Liver (tissue), 9 donors: ENCODE measurements around the gene PRPF6. TPM values are rescaled to one million over a fixed set of nuclear protein-coding genes. Genes with fewer than 3 reads are reported as not detected.

Experiments
- DNase-seq: peaks from one replicate; pipeline ENCODE4 v3.0.0-alpha.2; 2017; ENCODE audit warnings: low spot score
- H3K27ac ChIP-seq, 2 donors: one replicate each; pipeline ENCODE4 v1.7.0; 2013; ENCODE audit warnings: inconsistent platforms in 2 of 2, low read length in 2 of 2, control low read depth in 1 of 2, low read depth in 1 of 2, mild to moderate bottlenecking in 1 of 2
- H3K27me3 ChIP-seq, 4 donors: one replicate each; pipeline versions ENCODE4 v1.6.1 to v1.7.0; 2013; ENCODE audit warnings: low read length in 3 of 4, inconsistent platforms in 1 of 4, mild to moderate bottlenecking in 1 of 4, moderate library complexity in 1 of 4; ENCODE audit not compliant: control insufficient read depth in 4 of 4, insufficient read depth in 4 of 4
- H3K36me3 ChIP-seq, 4 donors: one replicate each; pipeline versions ENCODE4 v1.6.1 to v1.7.0; 2013; ENCODE audit warnings: low read length in 3 of 4, mild to moderate bottlenecking in 3 of 4, low read depth in 1 of 4, moderate library complexity in 1 of 4; ENCODE audit not compliant: control insufficient read depth in 4 of 4, insufficient read depth in 3 of 4
- H3K4me1 ChIP-seq, 4 donors: one replicate each; pipeline versions ENCODE4 v1.6.1 to v1.7.0; 2013; ENCODE audit warnings: low read length in 3 of 4, mild to moderate bottlenecking in 3 of 4, moderate library complexity in 1 of 4; ENCODE audit not compliant: control insufficient read depth in 4 of 4, insufficient read depth in 4 of 4
- H3K4me3 ChIP-seq, 3 donors: one replicate each; pipeline versions ENCODE4 v1.6.1 to v1.7.0; 2013; ENCODE audit warnings: low read length in 3 of 3, control low read depth in 1 of 3, low read depth in 1 of 3, mild to moderate bottlenecking in 1 of 3
- H3K9ac ChIP-seq, 2 donors: one replicate each; pipeline ENCODE4 v1.7.0; 2013; ENCODE audit warnings: low read length in 2 of 2, mild to moderate bottlenecking in 2 of 2, moderate library complexity in 2 of 2, control low read depth in 1 of 2, low read depth in 1 of 2
- H3K9me3 ChIP-seq, 4 donors: one replicate each; pipeline versions ENCODE4 v1.6.1 to v1.7.0; 2013; ENCODE audit warnings: low read length in 3 of 4; ENCODE audit not compliant: control insufficient read depth in 4 of 4
- EGR1 ChIP-seq, 2 donors: IDR thresholded peaks; 2 replicates each; pipeline ENCODE4 v1.6.1; 2016 to 2018; ENCODE audit warnings: antibody characterized with exemption in 2 of 2, low read depth in 2 of 2
- RAD21 ChIP-seq, 2 donors: IDR thresholded peaks; 2 replicates each; pipeline ENCODE4 v1.6.1; 2016; ENCODE audit warnings: antibody characterized with exemption in 2 of 2, mild to moderate bottlenecking in 2 of 2
- RXRA ChIP-seq, 2 donors: IDR thresholded peaks; 2 replicates each; pipeline ENCODE4 v1.6.1; 2017 to 2018; ENCODE audit warnings: antibody characterized with exemption in 2 of 2, mild to moderate bottlenecking in 1 of 2
- YY1 ChIP-seq: IDR thresholded peaks from 2 replicates; pipeline ENCODE4 v1.6.1; 2016; ENCODE audit warnings: antibody characterized with exemption, mild to moderate bottlenecking
- WGBS: extraction: QIAGEN DNeasy Blood & Tissue Kit; methylation state at CpG from one replicate; pipeline ENCODE4 v1.1.7; 2013; 5-methylcytosine and 5-hydroxymethylcytosine counted together
- polyA plus RNA-seq, 2 donors: library from polyadenylated mRNA; stranded (reverse) in 1 of 2; unstranded in 1 of 2; fragments of 200-250 nt in 1 of 2; fragments of >200 nt in 1 of 2; fragmentation: Nextera tagmentation in 1 of 2; extraction: Ambion mirVana in 1 of 2; gene quantifications; one replicate each; pipeline versions ENCODE4 v1.2.1 to v1.2.3, GENCODE V29; 2013 to 2015
- total RNA-seq, 2 donors: library from RNA; depleted of rRNA; stranded (reverse); fragments of >200 nt; gene quantifications; one replicate each; pipeline ENCODE4 v1.2.3, GENCODE V29; 2014
- TF ChIP-seq, protein P1 (sequence below): IDR thresholded peaks from 2 replicates; pipeline ENCODE4 v1.6.1; 2016; ENCODE audit warnings: antibody characterized with exemption
- TF ChIP-seq, protein P2 (sequence below): fragments of 150-350 bp; IDR thresholded peaks from 2 replicates; pipeline ENCODE4 v1.5.1; 2017; ENCODE audit warnings: improper control_type of control experiment, low read depth, low read length; ENCODE audit not compliant: missing input control
- TF ChIP-seq, protein P3 (sequence below): IDR thresholded peaks from 2 replicates; pipeline ENCODE4 v1.6.1; 2016; ENCODE audit warnings: antibody characterized with exemption
- donor health status: healthy.
- donor health status: healthy.
- donor health status: healthy.
- donor health status: healthy.
- donor health status: healthy.

Gene PRPF6
- total and polyA plus RNA-seq, 4 donors: 16.3 to 24.9 (median 23.1) TPM

DNA sequence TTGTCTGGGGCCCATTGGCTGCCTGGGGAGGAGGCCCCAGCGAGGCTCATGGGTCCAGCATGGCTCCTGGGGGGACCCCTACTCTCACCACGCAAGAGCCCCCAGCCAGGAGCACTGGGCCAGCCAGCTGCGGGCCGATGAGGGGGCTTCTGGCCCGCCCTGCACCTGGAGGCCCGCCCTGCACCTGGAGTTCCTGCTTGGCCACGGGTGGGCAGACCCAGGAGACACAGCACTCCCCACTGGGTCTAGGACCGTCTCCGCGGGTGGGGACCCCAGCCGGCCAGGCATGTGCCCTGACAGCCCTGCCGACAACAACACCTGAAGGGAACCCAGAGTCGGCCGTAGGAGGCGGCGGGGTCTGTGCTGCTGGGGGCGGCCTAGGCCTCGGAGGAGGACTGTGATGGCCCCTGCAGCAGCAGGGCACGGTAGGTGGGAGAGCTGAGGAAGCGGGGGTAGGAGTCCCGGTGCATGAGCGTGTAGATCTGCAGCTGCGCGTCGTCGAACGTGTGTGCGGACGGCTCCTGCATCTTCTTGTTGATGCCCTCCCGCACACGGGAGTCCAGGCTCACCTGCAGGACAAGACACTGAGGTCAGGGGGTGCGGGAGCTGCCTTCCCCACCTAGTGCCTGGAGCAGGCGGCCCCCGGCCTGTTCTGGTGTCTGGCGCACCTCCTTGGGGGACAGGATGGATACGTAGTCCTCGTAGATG, 92.7 kb downstream of the PRPF6 start:
- no peak for DNase-seq
- 96% methylated on average over 37 of the region's 37 CpGs for WGBS
- no peaks in the 10 kb centered on the region for H3K9me3 ChIP-seq
- H3K4me1 ChIP-seq: peaks cover 0 to 12% (median 3%) of the 10 kb centered on the region in 4 donors
- H3K27ac ChIP-seq: no peak overlapping the region
- no peaks in the 10 kb centered on the region for H3K27me3 ChIP-seq
- TF ChIP-seq, protein P1, sequence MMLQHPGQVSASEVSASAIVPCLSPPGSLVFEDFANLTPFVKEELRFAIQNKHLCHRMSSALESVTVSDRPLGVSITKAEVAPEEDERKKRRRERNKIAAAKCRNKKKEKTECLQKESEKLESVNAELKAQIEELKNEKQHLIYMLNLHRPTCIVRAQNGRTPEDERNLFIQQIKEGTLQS: no peak
- TF ChIP-seq, protein P2, sequence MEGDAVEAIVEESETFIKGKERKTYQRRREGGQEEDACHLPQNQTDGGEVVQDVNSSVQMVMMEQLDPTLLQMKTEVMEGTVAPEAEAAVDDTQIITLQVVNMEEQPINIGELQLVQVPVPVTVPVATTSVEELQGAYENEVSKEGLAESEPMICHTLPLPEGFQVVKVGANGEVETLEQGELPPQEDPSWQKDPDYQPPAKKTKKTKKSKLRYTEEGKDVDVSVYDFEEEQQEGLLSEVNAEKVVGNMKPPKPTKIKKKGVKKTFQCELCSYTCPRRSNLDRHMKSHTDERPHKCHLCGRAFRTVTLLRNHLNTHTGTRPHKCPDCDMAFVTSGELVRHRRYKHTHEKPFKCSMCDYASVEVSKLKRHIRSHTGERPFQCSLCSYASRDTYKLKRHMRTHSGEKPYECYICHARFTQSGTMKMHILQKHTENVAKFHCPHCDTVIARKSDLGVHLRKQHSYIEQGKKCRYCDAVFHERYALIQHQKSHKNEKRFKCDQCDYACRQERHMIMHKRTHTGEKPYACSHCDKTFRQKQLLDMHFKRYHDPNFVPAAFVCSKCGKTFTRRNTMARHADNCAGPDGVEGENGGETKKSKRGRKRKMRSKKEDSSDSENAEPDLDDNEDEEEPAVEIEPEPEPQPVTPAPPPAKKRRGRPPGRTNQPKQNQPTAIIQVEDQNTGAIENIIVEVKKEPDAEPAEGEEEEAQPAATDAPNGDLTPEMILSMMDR: no peak
- H3K36me3 ChIP-seq: peaks cover 0 to 10% (median 0%) of the 10 kb centered on the region in 4 donors
- no peak overlapping the region for H3K9ac ChIP-seq
- H3K4me3 ChIP-seq: no peak overlapping the region

DNA sequence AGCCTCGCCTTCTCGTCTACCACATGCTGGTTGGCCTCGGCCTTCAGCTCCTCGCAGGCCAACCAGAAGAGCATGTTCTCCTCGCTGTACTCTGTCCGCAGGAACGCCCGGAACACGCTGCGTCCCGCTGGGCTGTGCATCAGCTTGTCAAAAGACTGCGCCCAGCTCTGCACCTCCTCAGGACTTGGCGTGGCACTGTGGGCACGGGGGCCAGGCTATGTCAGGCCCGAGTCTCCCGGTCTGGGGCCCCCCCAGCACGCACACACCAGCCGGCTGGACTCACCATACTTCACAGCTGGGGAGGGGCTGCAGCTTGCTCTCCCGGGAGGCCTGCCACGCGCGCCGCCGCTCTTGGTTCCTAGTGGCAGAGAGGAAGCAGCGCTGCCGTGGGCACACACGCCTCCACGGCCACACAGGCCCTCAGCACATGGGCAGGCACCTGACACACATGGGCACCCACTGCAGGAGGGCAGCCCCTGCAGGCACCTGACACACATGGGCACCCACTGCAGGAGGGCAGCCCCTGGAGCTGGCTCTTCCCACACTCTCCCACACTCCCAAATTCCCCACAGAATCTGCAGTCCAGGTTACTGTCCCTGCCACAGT, 93.4 kb downstream of the PRPF6 start:
- H3K9me3 ChIP-seq: no peaks in the 10 kb centered on the region
- TF ChIP-seq YY1 (no peak), RXRA (IDR thresholded peaks at IDR 0.05) (no peak)
- H3K9ac ChIP-seq: no peak overlapping the region
- WGBS: 95% methylated on average over 28 of the region's 28 CpGs
- no peak overlapping the region for H3K27ac ChIP-seq
- H3K4me3 ChIP-seq: no peak overlapping the region
- DNase-seq: no peak
- no peaks in the 10 kb centered on the region for H3K27me3 ChIP-seq
- peaks cover 0 to 10% (median 0%) of the 10 kb centered on the region in 4 donors for H3K36me3 ChIP-seq
- H3K4me1 ChIP-seq: peaks cover 3 to 17% (median 10%) of the 10 kb centered on the region in 4 donors

DNA sequence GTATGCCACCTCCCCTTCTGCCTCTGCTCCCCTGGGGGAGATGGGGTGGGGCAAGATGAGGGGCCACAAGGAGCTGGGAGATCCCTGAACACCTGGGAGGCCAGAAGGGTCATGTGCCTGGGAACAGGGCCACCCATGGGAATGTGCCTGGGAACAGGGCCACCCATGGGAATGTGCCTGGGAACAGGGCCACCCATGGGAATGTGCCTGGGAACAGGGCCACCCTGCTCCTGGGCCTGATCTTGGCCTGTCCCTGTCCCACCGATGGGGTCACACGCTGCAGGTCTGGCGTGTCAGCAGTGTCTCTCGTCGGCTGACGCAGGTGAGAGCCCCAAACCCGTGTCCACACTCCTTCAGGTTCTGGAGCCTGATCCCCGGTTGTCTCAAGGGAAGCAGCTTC, 94.0 kb downstream of the PRPF6 start:
- Histone ChIP-seq H3K9ac (no peak overlapping the region), H3K4me1 (peaks cover 5 to 19% (median 9%) of the 10 kb centered on the region in 4 donors), H3K27ac (no peak overlapping the region), H3K27me3 (no peaks in the 10 kb centered on the region), H3K36me3 (peaks cover 0 to 10% (median 0%) of the 10 kb centered on the region in 4 donors), H3K4me3 (no peak overlapping the region), H3K9me3 (no peaks in the 10 kb centered on the region)
- TF ChIP-seq, protein P3, sequence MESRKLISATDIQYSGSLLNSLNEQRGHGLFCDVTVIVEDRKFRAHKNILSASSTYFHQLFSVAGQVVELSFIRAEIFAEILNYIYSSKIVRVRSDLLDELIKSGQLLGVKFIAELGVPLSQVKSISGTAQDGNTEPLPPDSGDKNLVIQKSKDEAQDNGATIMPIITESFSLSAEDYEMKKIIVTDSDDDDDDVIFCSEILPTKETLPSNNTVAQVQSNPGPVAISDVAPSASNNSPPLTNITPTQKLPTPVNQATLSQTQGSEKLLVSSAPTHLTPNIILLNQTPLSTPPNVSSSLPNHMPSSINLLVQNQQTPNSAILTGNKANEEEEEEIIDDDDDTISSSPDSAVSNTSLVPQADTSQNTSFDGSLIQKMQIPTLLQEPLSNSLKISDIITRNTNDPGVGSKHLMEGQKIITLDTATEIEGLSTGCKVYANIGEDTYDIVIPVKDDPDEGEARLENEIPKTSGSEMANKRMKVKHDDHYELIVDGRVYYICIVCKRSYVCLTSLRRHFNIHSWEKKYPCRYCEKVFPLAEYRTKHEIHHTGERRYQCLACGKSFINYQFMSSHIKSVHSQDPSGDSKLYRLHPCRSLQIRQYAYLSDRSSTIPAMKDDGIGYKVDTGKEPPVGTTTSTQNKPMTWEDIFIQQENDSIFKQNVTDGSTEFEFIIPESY: no peak
- TF ChIP-seq, protein P2: no peak
- TF ChIP-seq RAD21 (IDR thresholded peaks at IDR 0.05) (no peak), EGR1 (IDR thresholded peaks at IDR 0.05; ENCODE audit: low read depth in 2 of 2) (no peak)
- WGBS: 94% methylated on average over 8 of the region's 8 CpGs
- no peak for DNase-seq
